Vagina (tissue), 2 donors: ENCODE results near the gene EVC2. TPM values are rescaled to one million over a fixed set of nuclear protein-coding genes. Genes with fewer than 3 reads are reported as not detected.

ENCODE experiments used
- DNase-seq, 2 donors: peaks; one replicate each; pipeline ENCODE4 v3.0.0-alpha.2; 2017; ENCODE audit errors: extremely low spot score in 2 of 2
- H3K27ac ChIP-seq: fragments of 200-600 bp; sonication (generic); one replicate; pipeline ENCODE4 v1.5.1; 2019
- H3K27me3 ChIP-seq: fragments of 200-600 bp; sonication (generic); one replicate; pipeline ENCODE4 v1.5.1; 2019
- H3K36me3 ChIP-seq, 2 donors: fragments of 200-600 bp; sonication (generic); one replicate each; pipeline ENCODE4 v1.5.1; 2017 to 2019
- H3K4me1 ChIP-seq: fragments of 200-600 bp; sonication (generic); one replicate; pipeline ENCODE4 v1.5.1; 2019
- H3K4me3 ChIP-seq, 2 donors: fragments of 200-600 bp; sonication (generic); 1 replicate in 1 of 2; 2 replicates in 1 of 2; pipeline ENCODE4 v1.5.1; 2016 to 2019
- H3K9me3 ChIP-seq: fragments of 200-600 bp; sonication (generic); one replicate; pipeline ENCODE4 v1.5.1; 2019
- POLR2A ChIP-seq, 2 donors: fragments of 450-650 bp; IDR thresholded peaks; one replicate each; pipeline ENCODE4 v1.6.1; 2017; ENCODE audit warnings: antibody characterized with exemption in 2 of 2, mild to moderate bottlenecking in 2 of 2, moderate library complexity in 2 of 2
- POLR2AphosphoS5 ChIP-seq, 2 donors: sonication (generic); formaldehyde crosslinking; IDR thresholded peaks; one replicate each; pipeline ENCODE4 v1.9.0; 2017; ENCODE audit warnings: antibody characterized with exemption in 2 of 2, mild to moderate bottlenecking in 2 of 2, low read depth in 1 of 2; ENCODE audit not compliant: insufficient read depth in 1 of 2
- intact Hi-C: fragments of 100-400 bp; cut with DNase I; formaldehyde crosslinking; loops from one replicate; pipeline ENCODE4 v1.15.1; 2023
- total RNA-seq: library from RNA; depleted of rRNA; stranded (reverse); fragments of >200 nt; gene quantifications from one replicate; pipeline ENCODE4 v1.2.3, GENCODE V29; 2016
- TF ChIP-seq, protein P1 (sequence below), 3 experiments: fragments of 450-650 bp in 2 of 3; fragments of 200-600 bp in 1 of 3; sonication (generic) in 1 of 3; IDR thresholded peaks; one replicate each; pipeline ENCODE4 v1.5.1; 2017 to 2019; ENCODE audit warnings: antibody characterized with exemption in 3 of 3, mild to moderate bottlenecking in 2 of 3, moderate library complexity in 2 of 3

Gene EVC2
- total RNA-seq, 1 donor from 2014 or later, result 23.8 TPM

- no peak for DNase-seq
- TF ChIP-seq, protein P1, sequence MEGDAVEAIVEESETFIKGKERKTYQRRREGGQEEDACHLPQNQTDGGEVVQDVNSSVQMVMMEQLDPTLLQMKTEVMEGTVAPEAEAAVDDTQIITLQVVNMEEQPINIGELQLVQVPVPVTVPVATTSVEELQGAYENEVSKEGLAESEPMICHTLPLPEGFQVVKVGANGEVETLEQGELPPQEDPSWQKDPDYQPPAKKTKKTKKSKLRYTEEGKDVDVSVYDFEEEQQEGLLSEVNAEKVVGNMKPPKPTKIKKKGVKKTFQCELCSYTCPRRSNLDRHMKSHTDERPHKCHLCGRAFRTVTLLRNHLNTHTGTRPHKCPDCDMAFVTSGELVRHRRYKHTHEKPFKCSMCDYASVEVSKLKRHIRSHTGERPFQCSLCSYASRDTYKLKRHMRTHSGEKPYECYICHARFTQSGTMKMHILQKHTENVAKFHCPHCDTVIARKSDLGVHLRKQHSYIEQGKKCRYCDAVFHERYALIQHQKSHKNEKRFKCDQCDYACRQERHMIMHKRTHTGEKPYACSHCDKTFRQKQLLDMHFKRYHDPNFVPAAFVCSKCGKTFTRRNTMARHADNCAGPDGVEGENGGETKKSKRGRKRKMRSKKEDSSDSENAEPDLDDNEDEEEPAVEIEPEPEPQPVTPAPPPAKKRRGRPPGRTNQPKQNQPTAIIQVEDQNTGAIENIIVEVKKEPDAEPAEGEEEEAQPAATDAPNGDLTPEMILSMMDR (IDR thresholded peaks at IDR 0.05), result no peak
- TF ChIP-seq POLR2AphosphoS5 (IDR thresholded peaks at IDR 0.05; ENCODE audit: insufficient read depth in 1 of 2, low read depth in 1 of 2), result no peak
- no peak for TF ChIP-seq POLR2A (IDR thresholded peaks at IDR 0.05)
- H3K27me3 ChIP-seq, result no peaks in the 10 kb centered on the region
- intact Hi-C loops, result no loop called here
- peaks cover 7% of the 10 kb centered on the region for H3K4me1 ChIP-seq
- no peaks in the 10 kb centered on the region for H3K9me3 ChIP-seq
- no peak overlapping the region for H3K4me3 ChIP-seq
- no peak overlapping the region for H3K27ac ChIP-seq
- no peaks in the 10 kb centered on the region for H3K36me3 ChIP-seq
Measured at GRCh38 chr4:5528031-5528436, 180.3 kb downstream of the EVC2 start.

GRCh38 chr4:5527211-5527610 is 181.1 kb downstream of the EVC2 start:
- Histone ChIP-seq H3K4me1 (peaks cover 7% of the 10 kb centered on the region), H3K9me3 (no peaks in the 10 kb centered on the region), H3K27ac (no peak overlapping the region), H3K36me3 (no peaks in the 10 kb centered on the region), H3K4me3 (no peak overlapping the region), H3K27me3 (no peaks in the 10 kb centered on the region)
- intact Hi-C loops, result no loop called here
- TF ChIP-seq, protein P1 (IDR thresholded peaks at IDR 0.05), result no peak
- no peak for TF ChIP-seq POLR2A (IDR thresholded peaks at IDR 0.05)
- no peak for TF ChIP-seq POLR2AphosphoS5 (IDR thresholded peaks at IDR 0.05; ENCODE audit: insufficient read depth in 1 of 2, low read depth in 1 of 2)
- DNase-seq, result no peak

DNA sequence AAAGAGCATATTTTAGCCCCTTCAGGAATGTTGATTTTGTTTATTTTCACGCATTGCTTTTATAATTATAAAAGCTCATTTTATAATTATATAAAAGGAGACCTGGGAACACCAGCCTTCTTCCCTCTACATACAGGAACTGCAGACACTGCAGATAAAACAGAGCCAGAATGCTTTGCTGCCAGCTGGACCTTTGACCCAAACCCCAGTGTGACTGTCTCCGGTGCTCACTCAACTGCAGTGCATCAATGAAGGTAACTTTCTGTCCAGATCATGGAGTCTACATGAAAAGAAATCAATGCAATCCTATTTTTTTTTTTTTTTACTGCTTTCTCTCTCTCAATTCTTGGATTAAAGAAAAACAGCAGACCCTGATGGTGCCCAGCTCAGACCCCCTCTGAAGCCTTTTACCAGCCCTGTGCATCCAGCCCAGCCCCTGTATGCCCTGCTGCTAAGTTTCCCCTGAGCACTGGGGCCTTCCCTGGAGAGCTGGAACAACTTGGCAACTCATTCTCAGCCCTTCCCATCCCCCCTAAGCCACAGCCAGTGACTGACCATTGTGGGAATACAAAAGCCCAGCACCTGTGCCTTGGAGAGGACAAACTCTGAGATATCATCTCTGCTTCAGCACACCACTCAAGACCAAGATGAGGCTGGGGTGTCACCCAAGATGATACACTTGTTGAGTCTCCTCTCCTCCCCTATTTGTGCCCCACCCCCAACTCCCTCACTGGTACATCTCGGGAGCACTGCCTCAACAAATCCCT is 182.1 kb downstream of the EVC2 start:
- Histone ChIP-seq H3K9me3 (no peaks in the 10 kb centered on the region), H3K36me3 (no peaks in the 10 kb centered on the region), H3K4me1 (peaks cover 7% of the 10 kb centered on the region), H3K4me3 (no peak overlapping the region), H3K27ac (no peak overlapping the region), H3K27me3 (no peaks in the 10 kb centered on the region)
- intact Hi-C loops, result no loop called here
- no peak for DNase-seq
- TF ChIP-seq POLR2AphosphoS5 (IDR thresholded peaks at IDR 0.05; ENCODE audit: insufficient read depth in 1 of 2, low read depth in 1 of 2) (no peak), POLR2A (IDR thresholded peaks at IDR 0.05) (no peak)
- TF ChIP-seq, protein P1 (IDR thresholded peaks at IDR 0.05), result no peak

DNA sequence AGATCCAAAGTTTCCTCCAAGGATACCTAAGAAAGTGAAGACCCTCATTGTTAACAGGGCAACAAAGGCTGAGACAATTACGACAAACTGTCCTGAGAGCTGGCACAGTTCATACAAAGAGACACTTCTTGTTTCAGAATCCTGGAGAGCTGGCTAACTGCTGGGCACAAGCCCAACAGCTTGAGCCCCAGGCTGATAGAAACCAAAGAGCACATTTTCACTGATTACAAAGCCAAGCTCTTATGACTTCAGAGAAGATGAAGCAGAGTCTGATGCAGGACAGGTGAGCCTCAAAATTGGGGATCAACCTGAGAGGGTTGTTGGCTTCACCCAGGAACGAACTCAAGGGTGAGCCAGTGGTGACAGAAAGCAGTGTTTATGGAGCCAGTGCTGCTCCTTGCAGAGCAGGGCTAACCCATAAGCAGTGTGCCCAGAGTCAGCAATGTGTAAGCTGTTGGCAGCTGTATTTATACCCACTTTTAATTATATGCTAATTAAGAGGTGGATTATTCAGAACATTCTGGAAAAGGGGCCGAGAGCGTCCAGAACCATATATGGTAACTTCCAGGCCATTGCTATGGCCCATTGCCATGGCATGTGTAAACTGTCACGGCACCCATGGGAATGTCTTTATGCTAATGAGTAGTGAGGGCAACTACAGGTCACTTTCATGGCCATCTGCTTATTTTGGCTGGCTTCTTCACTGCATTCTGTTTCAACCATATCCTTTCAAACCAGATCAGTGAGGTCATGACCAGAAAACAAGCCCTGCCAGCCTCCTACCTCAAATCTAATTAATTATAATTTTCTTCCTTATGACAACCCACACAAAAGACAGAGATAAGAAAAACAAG is 183.7 kb downstream of the EVC2 start:
- H3K4me1 ChIP-seq, result peaks cover 7% of the 10 kb centered on the region
- intact Hi-C loops, result no loop called here
- H3K27ac ChIP-seq, result no peak overlapping the region
- H3K27me3 ChIP-seq, result no peaks in the 10 kb centered on the region
- no peak for DNase-seq
- TF ChIP-seq POLR2AphosphoS5 (IDR thresholded peaks at IDR 0.05; ENCODE audit: insufficient read depth in 1 of 2, low read depth in 1 of 2) (no peak), POLR2A (IDR thresholded peaks at IDR 0.05) (no peak)
- TF ChIP-seq, protein P1 (IDR thresholded peaks at IDR 0.05), result no peak
- H3K36me3 ChIP-seq, result no peaks in the 10 kb centered on the region
- no peak overlapping the region for H3K4me3 ChIP-seq
- H3K9me3 ChIP-seq, result no peaks in the 10 kb centered on the region
